ENCODE measurements around the gene PITPNM3.

Gene PITPNM3

GRCh38 chr17:6543079-6544010, 13.0 kb downstream of the PITPNM3 start:
- no peak for TF ChIP-seq CTCF (IDR thresholded peaks at IDR 0.05; ENCODE audit: extremely low read depth, insufficient read depth, missing control alignments)
- no peak for DNase-seq (ENCODE audit: low spot score)
- in situ Hi-C loops (cut with MboI; ENCODE audit: low pct_unique_long_range_greater_than_20kb, low sequenced_read_pairs, unreplicated experiment) = no loop called here

GRCh38 chr17:6542577-6542976, 13.8 kb downstream of the PITPNM3 start:
- TF ChIP-seq CTCF (IDR thresholded peaks at IDR 0.05; ENCODE audit: extremely low read depth, insufficient read depth, missing control alignments) = no peak
- no peak for DNase-seq (ENCODE audit: low spot score)
- in situ Hi-C loops (cut with MboI; ENCODE audit: low pct_unique_long_range_greater_than_20kb, low sequenced_read_pairs, unreplicated experiment) = no loop called here

- TF ChIP-seq CTCF (IDR thresholded peaks at IDR 0.05; ENCODE audit: extremely low read depth, insufficient read depth, missing control alignments) = no peak
- in situ Hi-C loops (cut with MboI; ENCODE audit: low pct_unique_long_range_greater_than_20kb, low sequenced_read_pairs, unreplicated experiment) = no loop called here
- DNase-seq (ENCODE audit: low spot score) = no peak
These were observed 14.5 kb downstream of the PITPNM3 start for GRCh38 chr17:6541886-6542285.

- no peak for TF ChIP-seq CTCF (IDR thresholded peaks at IDR 0.05; ENCODE audit: extremely low read depth, insufficient read depth, missing control alignments)
- in situ Hi-C loops (cut with MboI; ENCODE audit: low pct_unique_long_range_greater_than_20kb, low sequenced_read_pairs, unreplicated experiment) = no loop called here
- no peak for DNase-seq (ENCODE audit: low spot score)
These were observed 16.5 kb downstream of the PITPNM3 start for GRCh38 chr17:6539871-6540270.

- in situ Hi-C loops (cut with MboI; ENCODE audit: low pct_unique_long_range_greater_than_20kb, low sequenced_read_pairs, unreplicated experiment) = no loop called here
- no peak for DNase-seq (ENCODE audit: low spot score)
- no peak for TF ChIP-seq CTCF (IDR thresholded peaks at IDR 0.05; ENCODE audit: extremely low read depth, insufficient read depth, missing control alignments)
These were observed 19.7 kb downstream of the PITPNM3 start for GRCh38 chr17:6536566-6537065.

- DNase-seq (ENCODE audit: low spot score) = no peak
- TF ChIP-seq CTCF (IDR thresholded peaks at IDR 0.05; ENCODE audit: extremely low read depth, insufficient read depth, missing control alignments) = no peak
- in situ Hi-C loops (cut with MboI; ENCODE audit: low pct_unique_long_range_greater_than_20kb, low sequenced_read_pairs, unreplicated experiment) = no loop called here
These were observed 20.3 kb downstream of the PITPNM3 start for GRCh38 chr17:6536053-6536452.

Measured in GM13977 (cell line).